Smooth muscle cell of the brain vasculature (primary cell): ENCODE results near the gene LRRN4.

Experiments
- DNase-seq: peaks from one replicate; pipeline ENCODE4 v3.0.0-alpha.2; 2012; ENCODE audit warnings: low read depth, low spot score

Gene LRRN4

GRCh38 chr20:6030453-6031080 is 23.3 kb downstream of the LRRN4 start:
- DNase-seq, result no peak

- no peak for DNase-seq
These were observed 24.3 kb downstream of the LRRN4 start for GRCh38 chr20:6029538-6029937.

GRCh38 chr20:6028818-6029217 is 25.0 kb downstream of the LRRN4 start:
- DNase-seq, result no peak

- no peak for DNase-seq
These were observed 27.8 kb downstream of the LRRN4 start for GRCh38 chr20:6026051-6026450.

GRCh38 chr20:6024768-6025167 is 29.1 kb downstream of the LRRN4 start:
- DNase-seq, result no peak

- DNase-seq, result no peak
These were observed 36.0 kb downstream of the LRRN4 start for GRCh38 chr20:6017880-6018279.

- no peak for DNase-seq
These were observed 36.4 kb downstream of the LRRN4 start for GRCh38 chr20:6017467-6017866.

- DNase-seq, result no peak
These were observed 38.9 kb downstream of the LRRN4 start for GRCh38 chr20:6014957-6015356.

- DNase-seq, result no peak
These were observed 39.8 kb downstream of the LRRN4 start for GRCh38 chr20:6014017-6014416.

- no peak for DNase-seq
These were observed 41.7 kb downstream of the LRRN4 start for GRCh38 chr20:6012179-6012578.

- no peak for DNase-seq
These were observed 45.6 kb downstream of the LRRN4 start for GRCh38 chr20:6008254-6008653.

- no peak for DNase-seq
These were observed 46.2 kb downstream of the LRRN4 start for GRCh38 chr20:6007529-6008103.

GRCh38 chr20:6007094-6007528 is 46.7 kb downstream of the LRRN4 start:
- no peak for DNase-seq

GRCh38 chr20:6006603-6006949 is 47.3 kb downstream of the LRRN4 start:
- no peak for DNase-seq

- DNase-seq, result no peak
These were observed 53.0 kb downstream of the LRRN4 start for GRCh38 chr20:6000871-6001270.

- no peak for DNase-seq
These were observed 54.1 kb downstream of the LRRN4 start for GRCh38 chr20:5999783-6000182.

GRCh38 chr20:5996765-5997164 is 57.1 kb downstream of the LRRN4 start:
- DNase-seq, result no peak

- no peak for DNase-seq
These were observed 62.0 kb downstream of the LRRN4 start for GRCh38 chr20:5991623-5992441.

- no peak for DNase-seq
These were observed 62.9 kb downstream of the LRRN4 start for GRCh38 chr20:5990946-5991345.
